CD14-positive monocyte (primary cell): Measurements from ENCODE around the gene HOXB8. TPM values are rescaled to one million over a fixed set of nuclear protein-coding genes. Genes with fewer than 3 reads are reported as not detected.

Source experiments
- DNase-seq, 3 donors: peaks; one replicate each; pipeline ENCODE4 v3.0.0-alpha.2; 2011 to 2022
- H2AFZ ChIP-seq: 2 replicates; pipeline ENCODE4 v1.6.0; 2012; ENCODE audit warnings: mild to moderate bottlenecking, low read depth, low read length, inconsistent platforms; ENCODE audit not compliant: insufficient read depth, poor library complexity, severe bottlenecking
- H3K27ac ChIP-seq, 2 donors: 1 replicate in 1 of 2; 2 replicates in 1 of 2; pipeline ENCODE4 v1.5.1; 2012 to 2013; ENCODE audit warnings: low read length in 2 of 2, control low read depth in 1 of 2, inconsistent platforms in 1 of 2, low read depth in 1 of 2, mild to moderate bottlenecking in 1 of 2
- H3K27me3 ChIP-seq, 2 donors: one replicate each; pipeline versions ENCODE4 v1.6.0 to v1.6.1; 2011 to 2013; ENCODE audit warnings: low read length in 2 of 2; ENCODE audit not compliant: control insufficient read depth in 2 of 2, insufficient read depth in 2 of 2
- H3K36me3 ChIP-seq, 2 donors: replicated peaks in 1 of 2; 1 replicate in 1 of 2; 2 replicates in 1 of 2; pipeline versions ENCODE4 v1.5.1 to v1.6.1; 2012 to 2013; ENCODE audit warnings: low read length in 2 of 2, control low read depth in 1 of 2, inconsistent platforms in 1 of 2, mild to moderate bottlenecking in 1 of 2; ENCODE audit not compliant: insufficient read depth in 2 of 2, control insufficient read depth in 1 of 2
- H3K4me1 ChIP-seq, 2 donors: 1 replicate in 1 of 2; 2 replicates in 1 of 2; pipeline versions ENCODE4 v1.5.1 to v1.6.1; 2012 to 2013; ENCODE audit warnings: low read length in 2 of 2, control low read depth in 1 of 2, inconsistent platforms in 1 of 2, mild to moderate bottlenecking in 1 of 2, moderate library complexity in 1 of 2; ENCODE audit not compliant: insufficient read depth in 2 of 2, control insufficient read depth in 1 of 2
- H3K4me2 ChIP-seq: replicated peaks from 2 replicates; pipeline ENCODE3; 2012; ENCODE audit warnings: low read length, moderate library complexity, mild to moderate bottlenecking; ENCODE audit not compliant: poor library complexity, severe bottlenecking; ENCODE audit errors: extremely low read depth
- H3K4me3 ChIP-seq, 3 experiments: fragments of 200-600 bp in 1 of 3; sonication (generic) in 1 of 3; replicated peaks in 1 of 3; 1 replicate in 2 of 3; 2 replicates in 1 of 3; pipeline ENCODE4 v1.5.1; 2011 to 2013; ENCODE audit warnings: low read length in 3 of 3, mild to moderate bottlenecking in 3 of 3, control low read depth in 2 of 3, low read depth in 2 of 3, inconsistent platforms in 1 of 3, moderate library complexity in 1 of 3
- H3K79me2 ChIP-seq: 2 replicates; pipeline ENCODE4 v1.6.0; 2012; ENCODE audit warnings: mild to moderate bottlenecking, control low read depth, inconsistent platforms, low read length, moderate library complexity; ENCODE audit not compliant: insufficient read depth
- H3K9ac ChIP-seq: 2 replicates; pipeline ENCODE4 v1.6.0; 2017; ENCODE audit warnings: low read length, mild to moderate bottlenecking; ENCODE audit not compliant: insufficient read depth, poor library complexity, severe bottlenecking
- H3K9me3 ChIP-seq, 2 donors: replicated peaks in 1 of 2; 1 replicate in 1 of 2; 2 replicates in 1 of 2; pipeline versions ENCODE4 v1.5.1 to v1.6.1; 2012 to 2013; ENCODE audit warnings: low read length in 2 of 2, control low read depth in 1 of 2; ENCODE audit not compliant: control insufficient read depth in 1 of 2, insufficient read depth in 1 of 2
- H4K20me1 ChIP-seq: 2 replicates; pipeline ENCODE4 v1.6.0; 2012; ENCODE audit warnings: mild to moderate bottlenecking, low read length, control low read depth, moderate library complexity; ENCODE audit not compliant: insufficient read depth
- H3K27ac Mint-ChIP-seq, 7 donors: one replicate each; pipeline ENCODE4 v1.8.0; 2020; ENCODE audit warnings: mild to moderate bottlenecking in 7 of 7, mixed read lengths in 7 of 7, moderate library complexity in 6 of 7, inconsistent platforms in 2 of 7
- H3K27me3 Mint-ChIP-seq, 3 donors: one replicate each; pipeline ENCODE4 v1.8.0; 2021 to 2022; ENCODE audit warnings: low read depth in 3 of 3, mild to moderate bottlenecking in 3 of 3, mixed read lengths in 3 of 3, moderate library complexity in 3 of 3, inconsistent platforms in 1 of 3
- H3K36me3 Mint-ChIP-seq, 2 donors: one replicate each; pipeline ENCODE4 v1.8.0; 2020; ENCODE audit warnings: mixed read lengths in 2 of 2, inconsistent platforms in 1 of 2, mild to moderate bottlenecking in 1 of 2
- H3K4me1 Mint-ChIP-seq: one replicate; pipeline ENCODE4 v1.8.0; 2020; ENCODE audit warnings: mild to moderate bottlenecking, mixed read lengths
- H3K4me3 Mint-ChIP-seq, 2 donors: one replicate each; pipeline ENCODE4 v1.8.0; 2020; ENCODE audit warnings: mild to moderate bottlenecking in 2 of 2, mixed read lengths in 2 of 2, moderate library complexity in 1 of 2
- H3K9me3 Mint-ChIP-seq, 7 donors: one replicate each; pipeline ENCODE4 v1.8.0; 2020 to 2022; ENCODE audit warnings: mixed read lengths in 7 of 7, mild to moderate bottlenecking in 6 of 7, moderate library complexity in 6 of 7, inconsistent platforms in 2 of 7
- WGBS: methylation state at CpG from one replicate; pipeline ENCODE4 v1.1.5; 2013; ENCODE audit warnings: missing lambda C conversion rate; ENCODE audit not compliant: insufficient coverage; 5-methylcytosine and 5-hydroxymethylcytosine counted together
- intact Hi-C, 2 donors: fragments of 100-400 bp; cut with micrococcal nuclease; formaldehyde crosslinking; loops; one replicate each; pipeline versions ENCODE4 v1.15.0 to v1.15.1; 2023
- polyA plus RNA-seq, 3 donors: library from polyadenylated mRNA; depleted of rRNA in 1 of 3; unstranded in 2 of 3; stranded (reverse) in 1 of 3; fragments of 300-500 nt in 2 of 3; fragments of >200 nt in 1 of 3; fragmentation: Illumina TruSeq in 2 of 3; gene quantifications; 1 replicate in 2 of 3; 2 replicates in 1 of 3; pipeline ENCODE4 v1.2.3, GENCODE V29; 2012 to 2021
- TF ChIP-seq, protein P1 (sequence below): fragments of 200-600 bp; IDR thresholded peaks from one replicate; pipeline ENCODE4 v1.8.0; 2022; ENCODE audit warnings: antibody characterized with exemption, mild to moderate bottlenecking

Gene HOXB8
- polyA plus RNA-seq, 3 donors = not detected

DNA sequence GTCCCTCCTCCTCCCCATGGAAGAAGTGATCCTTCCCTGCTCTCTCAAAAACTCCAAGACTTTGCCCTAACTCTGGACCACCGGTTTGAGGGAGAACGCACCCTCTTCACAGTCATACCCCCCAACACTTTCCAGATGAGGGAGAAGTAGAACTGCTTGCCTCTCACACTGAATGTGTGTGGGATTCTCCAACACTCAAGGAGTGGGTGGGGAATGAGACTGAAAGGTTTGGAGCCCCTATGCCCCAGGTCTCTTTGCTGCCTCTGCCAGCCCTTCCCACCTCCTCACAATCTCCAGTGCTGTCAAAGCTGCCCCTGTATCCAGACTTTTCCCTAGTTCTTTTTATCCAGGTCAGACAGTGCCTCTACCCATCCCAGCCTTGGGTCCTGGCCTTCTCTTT lies 48.4 kb downstream of the HOXB8 start:
- peaks cover 18 to 40% (median 22%) of the 10 kb centered on the region in 3 donors for H3K27me3 Mint-ChIP-seq
- TF ChIP-seq, protein P1, sequence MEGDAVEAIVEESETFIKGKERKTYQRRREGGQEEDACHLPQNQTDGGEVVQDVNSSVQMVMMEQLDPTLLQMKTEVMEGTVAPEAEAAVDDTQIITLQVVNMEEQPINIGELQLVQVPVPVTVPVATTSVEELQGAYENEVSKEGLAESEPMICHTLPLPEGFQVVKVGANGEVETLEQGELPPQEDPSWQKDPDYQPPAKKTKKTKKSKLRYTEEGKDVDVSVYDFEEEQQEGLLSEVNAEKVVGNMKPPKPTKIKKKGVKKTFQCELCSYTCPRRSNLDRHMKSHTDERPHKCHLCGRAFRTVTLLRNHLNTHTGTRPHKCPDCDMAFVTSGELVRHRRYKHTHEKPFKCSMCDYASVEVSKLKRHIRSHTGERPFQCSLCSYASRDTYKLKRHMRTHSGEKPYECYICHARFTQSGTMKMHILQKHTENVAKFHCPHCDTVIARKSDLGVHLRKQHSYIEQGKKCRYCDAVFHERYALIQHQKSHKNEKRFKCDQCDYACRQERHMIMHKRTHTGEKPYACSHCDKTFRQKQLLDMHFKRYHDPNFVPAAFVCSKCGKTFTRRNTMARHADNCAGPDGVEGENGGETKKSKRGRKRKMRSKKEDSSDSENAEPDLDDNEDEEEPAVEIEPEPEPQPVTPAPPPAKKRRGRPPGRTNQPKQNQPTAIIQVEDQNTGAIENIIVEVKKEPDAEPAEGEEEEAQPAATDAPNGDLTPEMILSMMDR = no peak
- Histone ChIP-seq H3K4me3 (no peak overlapping the region), H3K27ac (no peak overlapping the region), H3K4me1 (peaks cover 0 to 4% of the 10 kb centered on the region in 2 donors), H2AFZ (no peak overlapping the region), H3K79me2 (no peaks in the 10 kb centered on the region), H3K4me2 (no peak overlapping the region), H3K36me3 (no peaks in the 10 kb centered on the region), H3K9me3 (no peaks in the 10 kb centered on the region), H3K27me3 (peaks cover 51 to 93% of the 10 kb centered on the region in 2 donors), H4K20me1 (no peaks in the 10 kb centered on the region), H3K9ac (no peak overlapping the region)
- peaks cover 8% of the 10 kb centered on the region for H3K4me1 Mint-ChIP-seq
- H3K4me3 Mint-ChIP-seq = no peak overlapping the region
- no CpG with 5 or more reads among the region's 2 CpGs for WGBS
- intact Hi-C loops = no loop called here
- peaks cover 0 to 10% (median 2%) of the 10 kb centered on the region in 7 donors for H3K9me3 Mint-ChIP-seq
- DNase-seq = no peak
- H3K27ac Mint-ChIP-seq = no peak overlapping the region
- H3K36me3 Mint-ChIP-seq = peaks cover 2 to 10% of the 10 kb centered on the region in 2 donors

DNA sequence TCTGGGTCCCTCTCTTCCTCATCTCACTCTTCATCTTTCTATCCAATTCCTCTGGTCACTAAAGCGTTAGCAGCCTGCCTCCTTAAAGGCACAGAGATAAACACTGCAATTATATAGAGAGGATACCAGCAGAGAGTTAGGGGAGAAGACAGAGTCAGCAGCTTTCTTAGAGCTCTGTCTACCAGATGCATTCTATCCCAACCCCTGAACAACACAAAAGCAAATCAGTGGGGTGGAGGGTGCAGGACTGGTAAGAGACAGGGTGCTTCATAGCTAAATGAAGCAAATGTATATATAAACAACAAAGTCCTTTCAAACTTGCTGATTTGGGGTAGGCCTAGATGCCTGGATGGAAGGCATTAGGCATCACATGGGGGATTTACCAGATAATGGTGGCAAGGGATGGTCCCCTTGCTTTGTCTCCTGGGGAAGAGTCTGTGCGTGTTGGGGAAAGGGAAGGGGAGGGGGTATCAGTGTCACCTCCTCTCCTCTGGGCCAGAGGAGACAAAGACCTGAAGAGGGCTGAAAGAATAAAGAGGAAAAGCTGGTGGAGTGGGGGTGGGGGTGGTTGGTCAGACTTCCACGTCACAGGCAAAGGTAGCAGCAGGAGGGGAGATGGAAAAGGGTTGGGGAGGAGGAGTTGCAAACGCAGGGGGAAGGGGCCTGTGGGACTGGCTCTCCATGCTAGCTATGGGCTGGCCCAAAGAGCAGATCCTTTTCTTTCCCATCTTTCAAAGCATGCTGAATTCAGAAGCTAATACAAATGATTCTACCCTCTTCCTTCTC lies 49.0 kb downstream of the HOXB8 start:
- peaks cover 50 to 87% of the 10 kb centered on the region in 2 donors for H3K27me3 ChIP-seq

More for the DNA sequence above, 49.0 kb downstream of the HOXB8 start:
- H3K9ac ChIP-seq = no peak overlapping the region
- WGBS = 64% methylated on average over 1 of the region's 4 CpGs
- no peaks in the 10 kb centered on the region for H4K20me1 ChIP-seq
- peaks cover 23 to 36% (median 26%) of the 10 kb centered on the region in 3 donors for H3K27me3 Mint-ChIP-seq
- H3K9me3 Mint-ChIP-seq = peaks cover 0 to 8% (median 2%) of the 10 kb centered on the region in 7 donors
- H3K4me2 ChIP-seq = no peak overlapping the region
- H3K36me3 ChIP-seq = no peaks in the 10 kb centered on the region
- DNase-seq = no peak
- intact Hi-C loops = no loop called here
- H3K9me3 ChIP-seq = no peaks in the 10 kb centered on the region
- H3K79me2 ChIP-seq = no peaks in the 10 kb centered on the region
- no peak overlapping the region for H2AFZ ChIP-seq
- TF ChIP-seq, protein P1 = no peak
- H3K36me3 Mint-ChIP-seq = peaks cover 2 to 10% of the 10 kb centered on the region in 2 donors
- no peak overlapping the region for H3K27ac Mint-ChIP-seq
- H3K4me3 ChIP-seq = no peak overlapping the region
- peaks cover 9% of the 10 kb centered on the region for H3K4me1 Mint-ChIP-seq
- H3K4me3 Mint-ChIP-seq = no peak overlapping the region
- H3K4me1 ChIP-seq = peaks cover 0 to 4% of the 10 kb centered on the region in 2 donors
- no peak overlapping the region for H3K27ac ChIP-seq
